ENCODE measurements around the gene SEMA4D. TPM values are rescaled to one million over a fixed set of nuclear protein-coding genes. Genes with fewer than 3 reads are reported as not detected.

Gene SEMA4D
- total RNA-seq, 1 donor from 2014 or later = 368 TPM

DNA sequence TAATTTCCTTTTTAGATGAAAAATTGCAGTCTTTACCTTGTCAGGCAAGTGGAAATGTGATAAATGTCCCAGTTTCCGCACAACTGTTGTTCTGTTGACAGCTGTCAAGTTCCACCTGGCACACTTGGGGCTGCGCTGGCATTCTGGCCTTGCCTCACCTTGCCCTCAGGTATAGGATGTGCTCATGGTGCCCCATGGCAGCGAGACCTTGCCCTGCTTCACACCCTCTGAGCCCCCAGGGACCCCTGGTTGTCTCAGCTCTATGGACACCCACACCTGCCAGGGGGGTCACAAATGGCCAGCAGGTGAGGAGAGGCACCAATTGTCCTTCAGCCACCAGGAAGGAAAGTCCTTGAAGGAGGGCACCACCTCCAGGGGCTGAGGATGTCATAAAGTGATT is 37.5 kb upstream of the SEMA4D start:
- DNase-seq = no peak
- intact Hi-C loops (cut with micrococcal nuclease) = no loop called here
- Mint-ChIP-seq H3K4me3 (peak overlapping the region; percentile 74), H3K27ac (peak overlapping the region; percentile 90), H3K9me3 (no peaks in the 10 kb centered on the region), H3K27me3 (no peaks in the 10 kb centered on the region), H3K36me3 (ENCODE audit: low read depth) (no peaks in the 10 kb centered on the region), H3K4me1 (peaks cover 85% of the 10 kb centered on the region)

GRCh38 chr9:89534515-89535287 is 36.8 kb upstream of the SEMA4D start:
- intact Hi-C loops (cut with micrococcal nuclease) = no loop called here
- Mint-ChIP-seq H3K27ac (peak overlapping the region; percentile 90), H3K27me3 (no peaks in the 10 kb centered on the region), H3K36me3 (ENCODE audit: low read depth) (no peaks in the 10 kb centered on the region), H3K9me3 (no peaks in the 10 kb centered on the region), H3K4me1 (peaks cover 91% of the 10 kb centered on the region), H3K4me3 (peak overlapping the region; percentile 74)
- DNase-seq = no peak

GRCh38 chr9:89533411-89534095 is 35.6 kb upstream of the SEMA4D start:
- intact Hi-C loops (cut with micrococcal nuclease) = no loop called here
- no peak for DNase-seq
- Mint-ChIP-seq H3K27me3 (no peaks in the 10 kb centered on the region), H3K4me3 (no peak overlapping the region), H3K4me1 (peaks cover 89% of the 10 kb centered on the region), H3K27ac (peak overlapping the region; percentile 87), H3K36me3 (ENCODE audit: low read depth) (no peaks in the 10 kb centered on the region), H3K9me3 (no peaks in the 10 kb centered on the region)

DNA sequence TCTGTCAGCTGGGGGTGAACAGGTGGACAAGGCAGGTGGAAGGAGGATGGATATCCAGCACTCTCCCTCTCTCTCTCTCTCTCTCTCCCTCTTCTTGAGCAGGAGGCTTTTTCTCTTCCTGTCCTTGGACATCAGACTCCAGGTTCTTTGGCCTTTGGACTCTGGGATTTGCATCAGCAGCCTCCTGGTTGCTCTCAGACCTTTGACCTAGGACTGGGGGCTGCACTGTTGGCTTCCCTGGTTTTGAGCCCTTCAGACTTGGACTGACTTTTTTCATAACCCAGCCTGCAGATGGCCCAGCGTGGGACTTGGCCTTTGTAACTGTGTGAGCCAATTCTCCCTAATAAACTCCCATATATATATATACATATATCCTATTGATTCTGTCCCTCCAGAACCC is 35.0 kb upstream of the SEMA4D start:
- H3K4me1 Mint-ChIP-seq = peaks cover 89% of the 10 kb centered on the region
- DNase-seq = no peak
- intact Hi-C loops (cut with micrococcal nuclease) = loop anchor here (1.0 kb wide), 1 partner anchor 11 kb away; no protein-coding TSS in a partner anchor
- peak overlapping the region; percentile 42 for H3K4me3 Mint-ChIP-seq
- peaks cover 1% of the 10 kb centered on the region for H3K36me3 Mint-ChIP-seq (ENCODE audit: low read depth)
- no peaks in the 10 kb centered on the region for H3K27me3 Mint-ChIP-seq
- peak overlapping the region; percentile 87 for H3K27ac Mint-ChIP-seq
- peaks cover 5% of the 10 kb centered on the region for H3K9me3 Mint-ChIP-seq

GRCh38 chr9:89532478-89532877 is 34.6 kb upstream of the SEMA4D start:
- Mint-ChIP-seq H3K27ac (peak overlapping the region; percentile 87), H3K9me3 (peaks cover 9% of the 10 kb centered on the region), H3K36me3 (ENCODE audit: low read depth) (peaks cover 1% of the 10 kb centered on the region), H3K27me3 (no peaks in the 10 kb centered on the region), H3K4me3 (peak overlapping the region; percentile 42), H3K4me1 (peaks cover 87% of the 10 kb centered on the region)
- intact Hi-C loops (cut with micrococcal nuclease) = loop anchor here (1.0 kb wide), 1 partner anchor 10 kb away; no protein-coding TSS in a partner anchor
- peak; percentile 73 for DNase-seq

GRCh38 chr9:89531766-89532165 is 33.9 kb upstream of the SEMA4D start:
- H3K4me1 Mint-ChIP-seq = peaks cover 86% of the 10 kb centered on the region
- H3K27me3 Mint-ChIP-seq = no peaks in the 10 kb centered on the region
- peak overlapping the region; percentile 87 for H3K27ac Mint-ChIP-seq
- H3K36me3 Mint-ChIP-seq (ENCODE audit: low read depth) = peaks cover 1% of the 10 kb centered on the region
- no peak overlapping the region for H3K4me3 Mint-ChIP-seq
- peaks cover 9% of the 10 kb centered on the region for H3K9me3 Mint-ChIP-seq
- intact Hi-C loops (cut with micrococcal nuclease) = loop anchor here (1.0 kb wide), 1 partner anchor 9 kb away; no protein-coding TSS in a partner anchor
- DNase-seq = no peak

DNA sequence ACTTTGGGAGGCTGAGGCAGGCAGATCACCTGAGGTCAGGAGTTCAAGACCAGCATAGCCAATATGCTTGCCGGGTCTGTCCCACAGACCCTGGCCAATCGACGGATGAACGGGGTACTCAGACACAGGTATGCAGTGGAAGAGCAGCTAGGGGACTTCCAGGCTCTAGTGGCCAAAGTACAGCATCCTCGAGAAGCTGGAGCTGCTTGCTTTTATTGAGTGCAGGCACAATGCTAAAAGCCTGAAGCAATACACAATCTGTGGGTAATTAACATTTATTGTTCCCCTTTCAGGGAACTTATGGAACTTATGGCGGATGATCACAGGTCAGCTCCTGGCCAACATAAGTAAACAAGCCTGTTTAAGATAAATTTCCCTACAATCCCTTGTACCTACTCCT is 32.8 kb upstream of the SEMA4D start:
- DNase-seq = no peak
- H3K4me3 Mint-ChIP-seq = no peak overlapping the region
- H3K27me3 Mint-ChIP-seq = no peaks in the 10 kb centered on the region
- H3K36me3 Mint-ChIP-seq (ENCODE audit: low read depth) = peaks cover 1% of the 10 kb centered on the region
- H3K4me1 Mint-ChIP-seq = peaks cover 84% of the 10 kb centered on the region
- H3K9me3 Mint-ChIP-seq = peaks cover 9% of the 10 kb centered on the region
- intact Hi-C loops (cut with micrococcal nuclease) = no loop called here
- H3K27ac Mint-ChIP-seq = peak overlapping the region; percentile 72

- H3K9me3 Mint-ChIP-seq = peaks cover 9% of the 10 kb centered on the region
- H3K27ac Mint-ChIP-seq = peak overlapping the region; percentile 57
- peak overlapping the region; percentile 38 for H3K4me3 Mint-ChIP-seq
- H3K27me3 Mint-ChIP-seq = no peaks in the 10 kb centered on the region
- intact Hi-C loops (cut with micrococcal nuclease) = loop anchor here (1.0 to 10.0 kb wide), 2 partner anchors 26 to 215 kb away; partner anchors contain the start of genes CKS2 and SECISBP2
- peak; percentile 76 for DNase-seq
- H3K4me1 Mint-ChIP-seq = peaks cover 82% of the 10 kb centered on the region
- H3K36me3 Mint-ChIP-seq (ENCODE audit: low read depth) = peaks cover 1% of the 10 kb centered on the region
These were observed 31.5 kb upstream of the SEMA4D start for GRCh38 chr9:89529243-89530035.

DNA sequence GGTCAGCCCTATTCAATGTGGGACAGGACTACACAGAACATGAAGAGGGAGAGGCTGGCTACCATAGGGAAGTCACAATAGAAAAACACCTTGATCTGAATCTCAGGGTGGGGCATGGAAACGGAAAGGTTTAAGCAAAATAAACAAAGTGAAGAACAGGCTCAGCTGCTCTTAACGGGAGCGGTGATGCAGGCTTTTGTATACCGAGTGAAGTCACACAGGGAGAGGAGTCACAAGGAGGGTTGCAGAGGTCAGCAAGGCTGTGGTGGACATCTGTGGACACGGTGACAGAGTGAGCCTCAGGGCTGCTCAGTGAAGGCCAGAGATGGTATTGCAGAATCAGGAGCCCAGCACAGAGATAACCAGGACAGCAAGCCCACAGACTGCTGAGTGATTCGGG is 30.6 kb upstream of the SEMA4D start:
- intact Hi-C loops (cut with micrococcal nuclease) = loop anchor here (10.0 kb wide), 1 partner anchor 214 kb away; the partner anchor contains the start of genes CKS2 and SECISBP2
- Mint-ChIP-seq H3K27ac (peak overlapping the region; percentile 42), H3K27me3 (no peaks in the 10 kb centered on the region), H3K4me3 (peak overlapping the region; percentile 20), H3K9me3 (peaks cover 9% of the 10 kb centered on the region), H3K36me3 (ENCODE audit: low read depth) (peaks cover 1% of the 10 kb centered on the region), H3K4me1 (peaks cover 83% of the 10 kb centered on the region)
- no peak for DNase-seq

DNA sequence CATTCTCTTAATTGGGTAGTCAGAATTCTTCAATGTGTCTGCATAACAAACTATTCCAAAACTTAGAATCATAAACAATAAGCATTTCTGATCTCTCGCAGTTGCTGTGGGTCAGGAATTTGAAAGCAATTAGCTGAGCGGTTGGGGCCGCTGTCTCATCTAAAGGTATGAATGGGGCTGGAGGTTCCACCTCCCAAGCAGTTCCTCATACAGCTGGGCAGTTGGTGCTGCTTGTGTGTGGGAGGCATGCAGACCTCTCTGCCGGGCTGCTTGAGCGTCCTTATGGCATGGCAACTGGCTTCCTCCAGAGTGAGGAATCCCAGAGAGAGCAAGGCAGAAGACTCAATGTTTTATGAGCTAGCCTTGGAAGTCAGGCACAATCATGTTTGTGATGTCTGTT is 30.2 kb upstream of the SEMA4D start:
- Mint-ChIP-seq H3K9me3 (peaks cover 9% of the 10 kb centered on the region), H3K27ac (peak overlapping the region; percentile 42), H3K36me3 (ENCODE audit: low read depth) (peaks cover 1% of the 10 kb centered on the region), H3K4me3 (peak overlapping the region; percentile 20), H3K27me3 (no peaks in the 10 kb centered on the region), H3K4me1 (peaks cover 83% of the 10 kb centered on the region)
- intact Hi-C loops (cut with micrococcal nuclease) = loop anchor here (10.0 kb wide), 1 partner anchor 213 kb away; the partner anchor contains the start of genes CKS2 and SECISBP2
- no peak for DNase-seq

DNA sequence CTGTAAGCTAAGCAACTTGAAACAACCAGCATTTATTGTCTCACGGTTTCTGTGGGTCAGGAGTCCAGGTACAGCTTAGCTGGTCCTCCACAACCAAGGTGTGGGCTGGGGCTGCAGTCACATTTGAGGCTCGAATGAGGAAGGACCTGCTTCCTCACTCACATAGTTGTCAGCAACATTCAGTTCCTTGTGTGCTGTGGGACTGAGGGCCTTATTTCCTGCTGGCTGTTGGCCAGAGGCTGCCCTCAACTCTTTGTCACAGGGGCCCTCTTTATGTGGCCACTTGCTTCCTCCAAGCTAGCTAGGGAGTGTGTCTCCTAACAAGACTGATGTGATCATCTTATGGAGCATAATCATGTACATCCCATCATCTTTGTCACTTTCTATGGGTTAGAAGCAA is 29.2 kb upstream of the SEMA4D start:
- Mint-ChIP-seq H3K27ac (peak overlapping the region; percentile 12), H3K4me1 (peaks cover 83% of the 10 kb centered on the region), H3K4me3 (no peak overlapping the region), H3K36me3 (ENCODE audit: low read depth) (peaks cover 1% of the 10 kb centered on the region), H3K9me3 (peaks cover 9% of the 10 kb centered on the region), H3K27me3 (no peaks in the 10 kb centered on the region)
- intact Hi-C loops (cut with micrococcal nuclease) = loop anchor here (10.0 kb wide), 1 partner anchor 212 kb away; the partner anchor contains the start of genes CKS2 and SECISBP2
- no peak for DNase-seq

DNA sequence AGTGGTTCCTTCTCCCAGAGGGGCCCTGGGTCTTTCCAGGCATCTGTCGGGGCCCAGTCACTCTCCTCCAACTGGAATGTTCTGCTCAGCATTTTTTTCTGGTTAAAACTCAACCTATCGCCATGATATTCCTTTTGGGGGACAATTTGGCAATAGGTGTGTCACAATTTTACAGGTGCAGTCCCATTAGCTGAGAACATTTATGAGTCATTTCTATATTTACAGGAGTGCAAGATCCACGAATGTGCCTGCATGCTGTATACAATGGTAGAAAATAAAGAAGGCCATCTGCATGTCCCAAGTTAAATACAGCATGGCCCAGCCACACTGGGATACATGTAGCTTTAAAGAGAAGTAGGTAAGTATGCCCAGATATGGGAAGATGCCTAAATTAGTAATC is 28.8 kb upstream of the SEMA4D start:
- Mint-ChIP-seq H3K27me3 (no peaks in the 10 kb centered on the region), H3K9me3 (peaks cover 9% of the 10 kb centered on the region), H3K4me3 (no peak overlapping the region), H3K4me1 (peaks cover 80% of the 10 kb centered on the region), H3K36me3 (ENCODE audit: low read depth) (peaks cover 1% of the 10 kb centered on the region), H3K27ac (no peak overlapping the region)
- intact Hi-C loops (cut with micrococcal nuclease) = loop anchor here (10.0 kb wide), 1 partner anchor 212 kb away; the partner anchor contains the start of genes CKS2 and SECISBP2
- no peak for DNase-seq

All from activated CD4-positive, alpha-beta T cell treated with anti-CD3 and anti-CD28 coated beads, Interleukin-2, amount 10 ng/mL, durations not matched to agents 24 days and 14 days (primary cell).